ENCODE data around the gene ACAN.

DNA sequence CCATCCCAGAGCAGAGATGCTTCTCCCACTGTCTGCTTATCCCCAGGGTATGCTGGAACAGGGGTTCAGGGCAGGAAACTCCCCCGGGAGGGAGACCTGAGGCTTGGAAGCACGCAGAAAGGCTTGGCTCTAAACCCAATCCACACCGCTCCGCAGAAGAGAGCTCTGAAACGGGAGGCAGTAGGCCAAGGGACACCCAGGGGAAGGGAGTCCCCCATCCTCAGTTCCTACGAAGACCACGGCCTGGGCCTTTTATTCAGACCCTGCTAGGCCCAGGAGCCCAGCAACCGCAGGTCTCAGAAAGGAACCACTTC, 93.9 kb downstream of the ACAN start:
- no peak for TF ChIP-seq CTCF (conservative IDR thresholded peaks at IDR 0.05 in 1 of 2, IDR thresholded peaks at IDR 0.05 in 1 of 2; ENCODE audit: extremely low read depth in 1 of 2, insufficient read depth in 1 of 2, low read depth in 1 of 2, low read length in 2 of 2)
- no peak for TF ChIP-seq EZH2 (IDR thresholded peaks at IDR 0.05; ENCODE audit: borderline replicate concordance, low read length)
